SK-N-SH treated with all-trans-retinoic acid at 6 μM for 48 hours (cell line): ENCODE data around the gene PTPRN2.

ENCODE experiments used
- ATAC-seq: fragments of 200-7000 bp; cut with Tn5 transposase; 3 replicates; pipeline ENCODE4 v1.9.1; 2020; ENCODE audit warnings: mild to moderate bottlenecking, moderate library complexity
- ARNTL ChIP-seq: fragments of 450-650 bp; formaldehyde crosslinking; IDR thresholded peaks from 2 replicates; pipeline ENCODE4 v1.5.0; 2020; ENCODE audit warnings: low read depth, mild to moderate bottlenecking, moderate library complexity, borderline replicate concordance
- BACH2 ChIP-seq: fragments of 250-450 bp; sonication (Bioruptor Pico); IDR thresholded peaks from 2 replicates; pipeline ENCODE4 v1.9.0; 2021; ENCODE audit warnings: mild to moderate bottlenecking, borderline replicate concordance
- CREB5 ChIP-seq: fragments of 250-450 bp; sonication (Bioruptor Pico); IDR thresholded peaks from 2 replicates; pipeline ENCODE4 v1.5.1; 2020; ENCODE audit warnings: low read depth, mild to moderate bottlenecking, moderate library complexity
- CSDC2 ChIP-seq: fragments of 250-450 bp; sonication (Bioruptor Pico); IDR thresholded peaks from 2 replicates; pipeline ENCODE4 v1.5.0; 2020; ENCODE audit warnings: mild to moderate bottlenecking, moderate library complexity
- CSRNP3 ChIP-seq: fragments of 250-450 bp; sonication (Bioruptor Pico); IDR thresholded peaks from 2 replicates; pipeline ENCODE4 v1.5.1; 2021; ENCODE audit warnings: mild to moderate bottlenecking, moderate library complexity
- ESRRG ChIP-seq: fragments of 250-450 bp; sonication (Bioruptor Pico); IDR thresholded peaks from 2 replicates; pipeline ENCODE4 v1.6.1; 2021; ENCODE audit warnings: mild to moderate bottlenecking
- GLIS3 ChIP-seq: fragments of 250-450 bp; sonication (Bioruptor Pico); IDR thresholded peaks from 2 replicates; pipeline ENCODE4 v1.5.0; 2020; ENCODE audit warnings: mild to moderate bottlenecking, moderate library complexity
- ISL1 ChIP-seq: fragments of 250-450 bp; sonication (Bioruptor Pico); IDR thresholded peaks from 2 replicates; pipeline ENCODE4 v2.1.2; 2022; ENCODE audit warnings: mild to moderate bottlenecking, moderate library complexity
- OSR1 ChIP-seq: fragments of 250-450 bp; sonication (Bioruptor Pico); IDR thresholded peaks from 2 replicates; pipeline ENCODE4 v1.8.0; 2022; ENCODE audit warnings: moderate library complexity, mild to moderate bottlenecking, inconsistent platforms
- PATZ1 ChIP-seq: fragments of 250-450 bp; sonication (Bioruptor Pico); IDR thresholded peaks from 2 replicates; pipeline ENCODE4 v1.8.0; 2020; ENCODE audit warnings: mild to moderate bottlenecking, moderate library complexity, borderline replicate concordance
- PPARA ChIP-seq: fragments of 250-450 bp; sonication (Bioruptor Pico); IDR thresholded peaks from 2 replicates; pipeline ENCODE4 v1.5.0; 2020; ENCODE audit warnings: mild to moderate bottlenecking, borderline replicate concordance
- RARB ChIP-seq: fragments of 250-450 bp; sonication (Bioruptor Pico); IDR thresholded peaks from 2 replicates; pipeline ENCODE4 v1.8.0; 2021; ENCODE audit warnings: mild to moderate bottlenecking, moderate library complexity
- SNAI2 ChIP-seq: fragments of 250-450 bp; sonication (Bioruptor Pico); IDR thresholded peaks from 2 replicates; pipeline ENCODE4 v1.5.0; 2020; ENCODE audit warnings: mild to moderate bottlenecking, moderate library complexity
- TCF4 ChIP-seq: fragments of 250-450 bp; sonication (Bioruptor Pico); IDR thresholded peaks from 2 replicates; pipeline ENCODE4 v1.8.0; 2021; ENCODE audit warnings: mild to moderate bottlenecking, moderate library complexity, borderline replicate concordance
- TOX ChIP-seq: fragments of 250-450 bp; sonication (Bioruptor Pico); IDR thresholded peaks from 2 replicates; pipeline ENCODE4 v1.8.0; 2021; ENCODE audit warnings: mild to moderate bottlenecking, moderate library complexity, borderline replicate concordance
- TSHZ2 ChIP-seq: fragments of 250-450 bp; sonication (Bioruptor Pico); IDR thresholded peaks from 2 replicates; pipeline ENCODE4 v1.5.0; 2020; ENCODE audit warnings: mild to moderate bottlenecking, moderate library complexity
- ZC3H10 ChIP-seq: fragments of 250-450 bp; sonication (Bioruptor Pico); IDR thresholded peaks from 2 replicates; pipeline ENCODE4 v1.5.1; 2021; ENCODE audit warnings: mild to moderate bottlenecking, moderate library complexity
- ZFP3 ChIP-seq: fragments of 250-450 bp; sonication (Bioruptor Pico); IDR thresholded peaks from 2 replicates; pipeline ENCODE4 v1.5.0; 2020; ENCODE audit warnings: mild to moderate bottlenecking, moderate library complexity
- ZFP30 ChIP-seq: fragments of 450-650 bp; formaldehyde crosslinking; IDR thresholded peaks from 2 replicates; pipeline ENCODE4 v1.5.0; 2022; ENCODE audit warnings: mild to moderate bottlenecking, moderate library complexity
- ZNF565 ChIP-seq: fragments of 450-650 bp; formaldehyde crosslinking; conservative IDR thresholded peaks from 2 replicates; pipeline ENCODE4 v1.5.0; 2020; ENCODE audit warnings: low read depth, mild to moderate bottlenecking, moderate library complexity
- ZNF70 ChIP-seq: fragments of 450-650 bp; formaldehyde crosslinking; IDR thresholded peaks from 2 replicates; pipeline ENCODE4 v1.5.0; 2020; ENCODE audit warnings: mild to moderate bottlenecking, moderate library complexity
- ZNF8 ChIP-seq: fragments of 450-650 bp; formaldehyde crosslinking; IDR thresholded peaks from 2 replicates; pipeline ENCODE4 v1.5.0; 2020; ENCODE audit warnings: mild to moderate bottlenecking, moderate library complexity
- TF ChIP-seq, protein P1 (sequence below): fragments of 250-450 bp; sonication (Bioruptor Pico); IDR thresholded peaks from 2 replicates; pipeline ENCODE4 v1.8.0; 2021; ENCODE audit warnings: low read depth, mild to moderate bottlenecking, moderate library complexity, borderline replicate concordance

PTPRN2 gene

GRCh38 chr7:158193446-158193845 is 394.2 kb downstream of the PTPRN2 start (continued):
- TF ChIP-seq GLIS3 (no peak), ZFP30 (CRISPR knock-in tag) (no peak), RARB (CRISPR knock-in tag) (no peak), ISL1 (CRISPR knock-in tag) (no peak), SNAI2 (CRISPR knock-in tag) (no peak)
- TF ChIP-seq, protein P1, sequence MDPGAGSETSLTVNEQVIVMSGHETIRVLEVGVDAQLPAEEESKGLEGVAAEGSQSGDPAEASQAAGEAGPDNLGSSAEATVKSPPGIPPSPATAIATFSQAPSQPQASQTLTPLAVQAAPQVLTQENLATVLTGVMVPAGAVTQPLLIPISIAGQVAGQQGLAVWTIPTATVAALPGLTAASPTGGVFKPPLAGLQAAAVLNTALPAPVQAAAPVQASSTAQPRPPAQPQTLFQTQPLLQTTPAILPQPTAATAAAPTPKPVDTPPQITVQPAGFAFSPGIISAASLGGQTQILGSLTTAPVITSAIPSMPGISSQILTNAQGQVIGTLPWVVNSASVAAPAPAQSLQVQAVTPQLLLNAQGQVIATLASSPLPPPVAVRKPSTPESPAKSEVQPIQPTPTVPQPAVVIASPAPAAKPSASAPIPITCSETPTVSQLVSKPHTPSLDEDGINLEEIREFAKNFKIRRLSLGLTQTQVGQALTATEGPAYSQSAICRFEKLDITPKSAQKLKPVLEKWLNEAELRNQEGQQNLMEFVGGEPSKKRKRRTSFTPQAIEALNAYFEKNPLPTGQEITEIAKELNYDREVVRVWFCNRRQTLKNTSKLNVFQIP = no peak

- ATAC-seq = no peak
- no peak for TF ChIP-seq CSDC2 (CRISPR knock-in tag)
- no peak for TF ChIP-seq OSR1 (CRISPR knock-in tag)
- no peak for TF ChIP-seq GLIS3
- TF ChIP-seq BACH2 (CRISPR knock-in tag) = no peak
- TF ChIP-seq ARNTL = no peak
- TF ChIP-seq ESRRG (CRISPR knock-in tag) = no peak
- no peak for TF ChIP-seq PPARA
- TF ChIP-seq ZNF565 (CRISPR knock-in tag) = no peak
- no peak for TF ChIP-seq TCF4 (CRISPR knock-in tag)
- TF ChIP-seq TOX (CRISPR knock-in tag) = no peak
- no peak for TF ChIP-seq RARB (CRISPR knock-in tag)
These were observed 394.7 kb downstream of the PTPRN2 start for GRCh38 chr7:158192956-158193355.

- no peak for ATAC-seq
- TF ChIP-seq CSDC2 (CRISPR knock-in tag) = no peak
- no peak for TF ChIP-seq PPARA
- TF ChIP-seq ZNF70 (CRISPR knock-in tag) = no peak
- TF ChIP-seq CREB5 = no peak
- no peak for TF ChIP-seq PATZ1 (CRISPR knock-in tag)
- no peak for TF ChIP-seq ZNF565 (CRISPR knock-in tag)
- TF ChIP-seq ESRRG (CRISPR knock-in tag) = no peak
- TF ChIP-seq ZNF8 (CRISPR knock-in tag) = no peak
- no peak for TF ChIP-seq ARNTL
- no peak for TF ChIP-seq TSHZ2 (CRISPR knock-in tag)
- no peak for TF ChIP-seq ISL1 (CRISPR knock-in tag)
- TF ChIP-seq ZFP30 (CRISPR knock-in tag) = no peak
- no peak for TF ChIP-seq ZFP3 (CRISPR knock-in tag)
- TF ChIP-seq BACH2 (CRISPR knock-in tag) = no peak
- no peak for TF ChIP-seq TOX (CRISPR knock-in tag)
- no peak for TF ChIP-seq GLIS3
These were observed 395.3 kb downstream of the PTPRN2 start for GRCh38 chr7:158192184-158192835.

- no peak for ATAC-seq
- TF ChIP-seq, protein P1 = no peak
- TF ChIP-seq OSR1 (CRISPR knock-in tag) = no peak
- TF ChIP-seq BACH2 (CRISPR knock-in tag) = no peak
- no peak for TF ChIP-seq CREB5
- no peak for TF ChIP-seq ZNF70 (CRISPR knock-in tag)
- TF ChIP-seq ZNF8 (CRISPR knock-in tag) = no peak
- no peak for TF ChIP-seq ZFP30 (CRISPR knock-in tag)
- no peak for TF ChIP-seq ZFP3 (CRISPR knock-in tag)
- no peak for TF ChIP-seq ISL1 (CRISPR knock-in tag)
- no peak for TF ChIP-seq CSRNP3 (CRISPR knock-in tag)
- no peak for TF ChIP-seq ESRRG (CRISPR knock-in tag)
- no peak for TF ChIP-seq ZC3H10 (CRISPR knock-in tag)
- no peak for TF ChIP-seq CSDC2 (CRISPR knock-in tag)
- TF ChIP-seq SNAI2 (CRISPR knock-in tag) = no peak
- TF ChIP-seq TOX (CRISPR knock-in tag) = no peak
- TF ChIP-seq ARNTL = no peak
These were observed 396.0 kb downstream of the PTPRN2 start for GRCh38 chr7:158191671-158192070.
